GM18867 (cell line): ENCODE data around the gene SLC49A3.

Experiments used
- ATAC-seq: cut with Tn5 transposase; IDR thresholded peaks from one replicate; pipeline ENCODE4 v1.9.1; 2021; ENCODE audit warnings: mild to moderate bottlenecking, moderate library complexity; ENCODE audit not compliant: unreplicated experiment

SLC49A3 gene

DNA sequence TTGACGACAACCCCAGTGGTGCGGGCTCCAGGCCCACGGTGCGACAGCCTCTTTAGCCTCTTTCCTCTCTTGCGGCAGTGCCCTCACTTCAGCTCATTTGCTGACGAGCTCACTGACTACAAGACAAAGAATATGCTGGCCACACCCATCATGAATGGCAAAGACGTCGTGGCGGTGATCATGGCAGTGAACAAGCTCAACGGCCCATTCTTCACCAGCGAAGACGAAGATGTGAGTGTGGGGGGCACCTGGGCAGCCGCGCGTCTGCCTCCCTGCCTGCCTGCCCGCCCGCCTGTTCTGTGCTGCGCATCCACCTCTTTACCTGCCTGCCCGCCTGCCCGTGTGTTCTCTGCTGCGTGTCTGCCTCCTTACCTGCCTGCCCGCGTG, 54.4 kb downstream of the SLC49A3 start:
- no peak for ATAC-seq

DNA sequence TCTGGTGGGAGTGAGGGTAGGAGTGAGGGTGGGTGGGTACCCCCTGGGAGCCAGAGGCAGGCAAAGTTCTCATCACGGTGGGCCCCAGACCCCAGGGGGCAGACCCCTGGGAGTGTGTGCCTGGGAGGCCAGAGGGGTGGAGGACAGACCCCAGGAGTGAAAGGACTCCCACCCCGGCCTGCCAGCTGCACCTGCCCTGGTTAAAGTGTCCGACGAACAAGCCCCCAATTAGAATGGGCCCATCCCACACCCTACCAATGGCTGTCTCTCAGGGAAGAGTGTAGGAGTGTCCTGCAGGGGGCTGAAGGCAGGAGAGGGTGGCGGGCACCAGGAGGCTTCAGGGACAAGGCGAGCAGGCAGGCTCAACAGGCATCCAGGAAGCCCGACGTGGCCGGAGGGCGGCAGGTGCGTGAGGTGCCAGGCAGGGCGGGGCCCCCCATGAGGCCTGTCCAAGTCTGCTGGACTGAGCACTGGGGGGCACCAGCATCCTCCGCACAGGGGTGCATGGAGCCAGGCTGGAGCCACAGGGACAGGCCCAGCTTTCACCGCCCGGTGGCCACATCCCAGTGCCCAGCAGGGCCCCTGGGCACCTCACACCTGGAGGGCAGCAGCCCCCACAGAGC, 54.9 kb downstream of the SLC49A3 start:
- no peak for ATAC-seq

- no peak for ATAC-seq
Observed at GRCh38 chr4:633406-633805, 55.5 kb downstream of the SLC49A3 start.

GRCh38 chr4:632926-633325, 56.0 kb downstream of the SLC49A3 start:
- no peak for ATAC-seq

- no peak for ATAC-seq
Observed at GRCh38 chr4:632196-632790, 56.7 kb downstream of the SLC49A3 start.
